B cell (primary cell): Measurements from ENCODE around the gene SOX6.

Experiments used
- CTCF ChIP-seq: fragments of 200-600 bp; IDR thresholded peaks from one replicate; pipeline ENCODE4 v1.8.0; 2022; ENCODE audit warnings: antibody characterized with exemption, mild to moderate bottlenecking
- EZH2 ChIP-seq: IDR thresholded peaks from 2 replicates; pipeline ENCODE4 v1.6.1; 2012; ENCODE audit warnings: borderline replicate concordance, low read depth, mild to moderate bottlenecking, moderate library complexity, low read length; ENCODE audit not compliant: insufficient read depth, poor library complexity, severe bottlenecking

GRCh38 chr11:16301462-16301861 is 54.9 kb downstream of the SOX6 start:
- TF ChIP-seq CTCF, result no peak
- no peak for TF ChIP-seq EZH2
